GM20431 (cell line): Measurements from ENCODE around the gene NAA15.
"Not testable (repeated sequence)": the region's sequence is repeated elsewhere in the genome, so short reads cannot be mapped to it uniquely, and the experiment has no call there.

ENCODE experiments used
- in situ Hi-C: fragments of 300-500 bp; cut with MseI, MboI; formaldehyde crosslinking; loops from one replicate; pipeline ENCODE4 v1.15.0; 2020; ENCODE audit warnings: low sequenced_read_pairs; ENCODE audit not compliant: unreplicated experiment

The NAA15 gene

GRCh38 chr4:139295942-139296299, 5.4 kb upstream of the NAA15 start:
- in situ Hi-C loops, result no loop called here

DNA sequence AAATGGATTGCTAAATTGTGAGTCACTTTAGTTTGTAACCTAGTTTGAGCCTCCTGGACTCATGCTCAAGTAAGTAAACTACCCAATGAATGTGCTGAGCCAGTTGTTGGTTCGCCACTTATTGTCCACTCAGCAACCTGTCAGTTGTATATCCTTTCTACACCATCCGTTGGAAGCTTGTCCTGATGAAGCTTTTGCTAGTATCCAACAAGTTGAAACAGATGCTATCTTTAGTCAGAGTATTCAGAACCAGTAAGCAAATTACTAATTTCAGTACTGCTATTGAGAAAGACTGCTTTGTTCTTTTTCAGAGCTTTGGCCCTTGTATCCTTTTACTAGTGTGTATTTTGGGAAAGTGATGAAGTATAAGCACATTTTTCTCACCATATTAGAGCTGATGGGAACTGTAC, 4.3 kb upstream of the NAA15 start:
- in situ Hi-C loops, result no loop called here

DNA sequence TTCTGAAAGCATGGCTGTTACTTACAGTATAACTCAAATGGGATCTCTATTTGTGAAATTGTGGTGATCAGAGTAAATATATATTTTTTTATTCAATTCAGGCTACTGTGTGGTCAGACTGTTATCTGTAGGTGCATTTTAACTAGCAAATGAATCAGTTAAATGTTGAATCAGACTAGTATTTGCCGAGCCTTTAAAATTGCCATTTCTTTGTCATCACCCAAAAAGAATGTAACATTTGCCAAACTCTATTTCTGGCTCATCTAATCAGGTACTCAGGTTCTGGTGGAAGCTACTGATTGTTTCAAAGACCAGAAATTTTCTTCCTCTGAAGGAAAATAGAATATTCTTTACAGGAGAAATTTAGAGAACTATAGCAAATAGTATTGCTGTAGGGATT, 1.8 kb upstream of the NAA15 start:
- in situ Hi-C loops, result no loop called here

GRCh38 chr4:139300431-139301112, 733 bp upstream of the NAA15 start:
- in situ Hi-C loops, result no loop called here

DNA sequence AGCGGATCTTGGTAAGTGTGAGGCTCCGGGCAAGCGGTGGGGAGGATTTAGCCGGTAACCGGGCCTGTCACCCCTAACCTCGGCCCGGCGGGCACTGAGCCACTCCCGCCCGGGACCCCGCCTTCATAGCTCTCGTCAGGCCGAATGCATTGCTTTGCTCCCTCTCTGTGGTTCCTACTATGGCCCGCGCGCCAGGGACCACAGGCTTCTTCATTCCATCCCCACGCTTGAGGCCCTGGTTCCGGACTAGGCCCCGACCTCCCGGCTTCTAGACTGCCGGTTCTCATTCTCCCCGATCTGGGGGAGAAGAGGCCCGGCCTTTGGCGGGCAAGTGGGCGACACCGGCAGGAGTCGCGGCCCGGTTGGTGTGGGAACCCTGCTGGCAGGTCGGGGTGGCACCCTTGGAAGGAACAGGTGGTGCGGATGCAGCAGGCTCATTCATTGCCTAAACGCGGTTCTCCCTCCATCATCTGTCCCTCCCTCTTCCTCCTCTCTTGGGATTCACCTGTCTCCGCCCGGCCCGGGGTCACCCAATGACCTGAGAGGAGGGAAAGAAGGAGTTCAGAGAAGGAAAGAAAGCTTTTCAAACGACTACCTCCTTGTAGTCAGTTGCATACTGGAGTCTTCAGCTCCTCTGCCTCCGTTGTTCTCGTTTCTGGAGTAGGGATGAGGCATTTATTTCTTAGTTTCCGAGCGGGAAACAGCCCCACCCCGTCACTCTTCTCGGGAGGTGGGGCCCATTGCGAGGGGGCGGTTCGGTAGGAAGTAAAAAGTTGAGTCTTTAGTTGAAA, 711 bp downstream of the NAA15 start, which contains the start of gene NDUFC1:
TSS of gene NDUFC1 (minus strand) at position 657 of the 791 bp plus-strand sequence. CDS start 6,679 bp downstream, outside the sequence.
- in situ Hi-C loops, result no loop called here

DNA sequence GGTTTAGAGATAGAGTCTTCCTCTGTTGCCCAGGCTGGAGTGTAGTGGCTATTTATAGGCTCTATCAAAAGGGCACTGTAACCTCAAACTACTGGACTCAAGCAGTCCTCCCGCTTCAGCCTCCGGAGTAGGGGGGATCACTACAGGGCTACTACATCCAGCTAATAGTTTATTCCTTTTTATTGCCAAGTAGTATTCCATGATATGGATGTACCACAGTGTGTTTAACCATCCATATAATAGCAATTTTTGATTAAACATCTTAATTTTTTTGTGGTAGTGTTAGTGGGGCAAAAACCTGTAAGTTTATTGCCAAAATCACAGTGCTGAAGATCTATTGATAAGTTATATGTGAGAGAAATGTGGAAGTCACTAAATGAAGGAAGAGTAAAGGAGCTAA, 3.6 kb downstream of the NAA15 start:
- in situ Hi-C loops, result no loop called here

DNA sequence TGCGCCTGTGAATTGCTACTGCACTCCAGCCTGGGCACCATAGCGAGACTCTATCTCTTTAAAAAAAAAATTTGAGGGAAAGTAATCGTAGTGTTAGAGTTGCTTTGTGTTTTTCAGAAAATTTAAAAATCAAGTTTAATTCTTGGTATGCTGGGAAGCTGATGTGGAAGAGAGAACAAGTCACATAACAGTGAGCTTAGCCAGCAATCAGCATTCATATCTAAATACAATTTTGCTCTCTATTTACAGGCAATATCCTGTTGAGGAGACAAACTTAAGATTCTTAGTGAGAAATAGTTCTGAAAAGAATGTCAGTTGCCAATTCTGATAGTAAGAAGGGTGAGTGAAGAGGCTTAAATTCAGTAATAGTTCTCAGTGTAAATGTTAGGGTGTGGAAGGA, 10.6 kb downstream of the NAA15 start:
- in situ Hi-C loops, result no loop called here

GRCh38 chr4:139312552-139313332, 11.4 kb downstream of the NAA15 start:
- in situ Hi-C loops, result no loop called here

- in situ Hi-C loops, result not testable (repeated sequence)
These were observed 12.1 kb downstream of the NAA15 start for GRCh38 chr4:139313414-139313813.

GRCh38 chr4:139314047-139314800, 12.9 kb downstream of the NAA15 start:
- in situ Hi-C loops, result no loop called here

DNA sequence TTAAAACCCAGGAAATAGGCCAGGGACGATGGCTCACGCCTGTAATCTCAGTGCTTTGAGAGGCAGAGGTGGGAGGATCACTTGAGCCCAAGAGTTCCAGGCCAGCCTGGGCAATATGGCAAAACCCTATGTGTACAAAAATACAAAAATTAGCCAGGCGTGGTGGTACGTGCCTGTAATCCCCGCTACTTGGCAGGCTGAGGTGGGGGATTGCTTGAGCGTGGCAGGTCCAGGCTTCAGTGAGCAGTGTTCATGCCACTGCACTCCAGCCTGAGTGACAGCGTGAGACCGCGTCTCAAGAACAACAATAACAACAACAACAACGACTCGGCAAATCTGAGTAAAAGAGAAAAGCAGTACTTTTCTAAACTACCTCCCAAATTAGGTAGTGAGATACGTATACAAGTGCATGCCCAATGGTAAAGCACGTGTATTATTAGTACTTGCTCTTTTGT, 13.9 kb downstream of the NAA15 start:
- in situ Hi-C loops, result no loop called here

GRCh38 chr4:139316733-139317132, 15.4 kb downstream of the NAA15 start:
- in situ Hi-C loops, result no loop called here

GRCh38 chr4:139317635-139318034, 16.3 kb downstream of the NAA15 start:
- in situ Hi-C loops, result no loop called here

DNA sequence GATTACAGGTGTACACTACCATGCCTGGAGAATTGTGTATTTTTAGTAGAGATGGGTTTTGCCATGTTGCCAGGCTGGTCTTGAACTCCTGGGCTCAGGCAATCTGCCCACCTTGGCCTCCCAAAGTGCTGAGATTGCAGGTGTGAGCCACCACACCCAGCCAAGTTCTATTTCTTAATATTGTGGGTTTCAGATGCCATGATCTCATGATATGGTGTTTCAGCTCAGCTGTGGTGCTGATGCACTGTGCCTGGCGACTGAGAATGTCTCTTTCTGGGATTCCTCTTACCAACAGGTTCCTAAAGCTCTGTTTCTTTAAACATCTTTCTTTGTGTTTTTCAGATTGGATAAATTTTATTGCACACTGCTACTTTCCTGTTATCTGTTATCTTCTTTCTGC, 18.3 kb downstream of the NAA15 start:
- in situ Hi-C loops, result no loop called here

GRCh38 chr4:139322070-139322469, 20.8 kb downstream of the NAA15 start:
- in situ Hi-C loops, result not testable (repeated sequence)

GRCh38 chr4:139322541-139322940, 21.2 kb downstream of the NAA15 start:
- in situ Hi-C loops, result not testable (repeated sequence)

GRCh38 chr4:139324620-139325019, 23.3 kb downstream of the NAA15 start:
- in situ Hi-C loops, result no loop called here

- in situ Hi-C loops, result no loop called here
These were observed 28.4 kb downstream of the NAA15 start for GRCh38 chr4:139329665-139330200.

DNA sequence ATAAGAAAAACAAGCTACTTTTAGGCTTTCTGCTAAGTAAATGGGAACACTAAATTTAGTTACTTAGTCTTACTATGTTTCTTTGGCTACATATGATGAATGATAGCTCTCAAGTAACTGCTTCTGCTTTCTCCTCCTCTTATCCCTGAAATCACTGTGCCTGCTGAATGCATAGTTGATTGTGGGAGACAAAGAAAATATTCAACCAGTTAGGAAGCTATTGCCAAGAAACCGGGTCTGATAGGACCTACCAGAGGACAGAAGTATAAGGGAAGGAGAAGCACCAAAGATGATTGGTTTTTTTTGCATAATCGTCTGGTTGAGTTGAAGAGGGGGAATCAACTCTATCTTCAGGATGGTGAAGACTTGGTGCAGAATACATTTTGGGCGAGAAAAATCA, 29.0 kb downstream of the NAA15 start:
- in situ Hi-C loops, result no loop called here

- in situ Hi-C loops, result no loop called here
These were observed 29.9 kb downstream of the NAA15 start for GRCh38 chr4:139331185-139331584.
